Keratinocyte (primary cell): Measurements from ENCODE around the gene MBTPS2. TPM values are rescaled to one million over a fixed set of nuclear protein-coding genes. Genes with fewer than 3 reads are reported as not detected.
A peak's percentile ranks its signal among the peaks of the same experiment; 100 is the strongest.

Source experiments
- DNase-seq: peaks from one replicate; pipeline ENCODE4 v3.0.0-alpha.2; 2011; ENCODE audit warnings: low read depth, missing footprints, low spot score
- FAIRE-seq: peaks from 2 replicates; lab custom pipeline; 2011; peaks lifted over from hg19 to GRCh38; lab: Jason Lieb, UNC
- H2AFZ ChIP-seq: 2 replicates; pipeline ENCODE4 v1.6.0; 2012; ENCODE audit warnings: low read length, control low read depth, inconsistent platforms; ENCODE audit not compliant: control insufficient read depth
- H3K27ac ChIP-seq: 2 replicates; pipeline ENCODE4 v1.5.1; 2011; ENCODE audit warnings: low read length; ENCODE audit not compliant: control insufficient read depth, insufficient read depth
- H3K27me3 ChIP-seq: 3 replicates; pipeline ENCODE4 v1.6.0; 2011; ENCODE audit warnings: low read length; ENCODE audit not compliant: control insufficient read depth, insufficient read depth; ENCODE audit errors: extremely low read depth
- H3K36me3 ChIP-seq, 2 experiments: 2 replicates in 1 of 2; 3 replicates in 1 of 2; pipeline ENCODE4 v1.5.1; 2011; ENCODE audit warnings: low read length in 2 of 2, mild to moderate bottlenecking in 1 of 2; ENCODE audit not compliant: control insufficient read depth in 2 of 2, insufficient read depth in 2 of 2; ENCODE audit errors: extremely low read depth in 1 of 2
- H3K4me1 ChIP-seq: 3 replicates; pipeline ENCODE4 v1.5.1; 2011; ENCODE audit warnings: low read length; ENCODE audit not compliant: control insufficient read depth, insufficient read depth; ENCODE audit errors: extremely low read depth
- H3K4me2 ChIP-seq: 3 replicates; pipeline ENCODE4 v1.6.0; 2011; ENCODE audit warnings: low read depth, low read length; ENCODE audit not compliant: control insufficient read depth, insufficient read depth; ENCODE audit errors: extremely low read depth
- H3K4me3 ChIP-seq, 3 experiments: fragments of 200-600 bp in 1 of 3; sonication (generic) in 1 of 3; 2 replicates in 2 of 3; 3 replicates in 1 of 3; pipeline ENCODE4 v1.5.1; 2011 to 2016; ENCODE audit warnings: low read length in 3 of 3, mild to moderate bottlenecking in 3 of 3, control low read depth in 2 of 3, inconsistent platforms in 1 of 3, low read depth in 1 of 3, mixed read lengths in 1 of 3, mixed run types in 1 of 3, moderate library complexity in 1 of 3; ENCODE audit not compliant: control insufficient read depth in 2 of 3, insufficient read depth in 2 of 3; ENCODE audit errors: extremely low read depth in 1 of 3
- H3K79me2 ChIP-seq: 2 replicates; pipeline ENCODE4 v1.6.0; 2012; ENCODE audit warnings: low read length; ENCODE audit not compliant: control insufficient read depth, insufficient read depth
- H3K9ac ChIP-seq: 3 replicates; pipeline ENCODE4 v1.6.0; 2011; ENCODE audit warnings: low read length; ENCODE audit not compliant: control insufficient read depth, insufficient read depth; ENCODE audit errors: extremely low read depth
- H3K9me1 ChIP-seq: 3 replicates; pipeline ENCODE4 v1.6.0; 2011; ENCODE audit warnings: low read length; ENCODE audit not compliant: control insufficient read depth, insufficient read depth; ENCODE audit errors: extremely low read depth
- H3K9me3 ChIP-seq: 2 replicates; pipeline ENCODE4 v1.5.1; 2012; ENCODE audit warnings: low read depth, low read length; ENCODE audit not compliant: control insufficient read depth
- H4K20me1 ChIP-seq: 3 replicates; pipeline ENCODE4 v1.6.0; 2011; ENCODE audit warnings: low read length; ENCODE audit not compliant: control insufficient read depth, insufficient read depth; ENCODE audit errors: extremely low read depth
- CTCF ChIP-seq, 3 experiments: IDR thresholded peaks in 1 of 3; conservative IDR thresholded peaks in 1 of 3; optimal IDR thresholded peaks in 1 of 3; 2 replicates in 2 of 3; 3 replicates in 1 of 3; pipeline versions ENCODE3 to v1.5.1; 2011; ENCODE audit warnings: low read length in 3 of 3, mild to moderate bottlenecking in 3 of 3, moderate library complexity in 2 of 3, control low read depth in 1 of 3, inconsistent platforms in 1 of 3; ENCODE audit not compliant: insufficient read depth in 2 of 3; ENCODE audit errors: extremely low read depth in 1 of 3
- EZH2 ChIP-seq: IDR thresholded peaks from one replicate; pipeline ENCODE4 v1.6.1; 2012; ENCODE audit warnings: inconsistent platforms, mild to moderate bottlenecking, low read length, moderate library complexity
- dilution Hi-C: fragments of 300-500 bp; cut with MboI; formaldehyde crosslinking; loops from one replicate; pipeline ENCODE4 v1.7.0; 2020; ENCODE audit warnings: low sequenced_read_pairs; ENCODE audit not compliant: extremely low pct_ligation_motif_present
- polyA plus RNA-seq, 5 experiments: library from polyadenylated mRNA; depleted of rRNA in 3 of 5; stranded (reverse) in 3 of 5; stranded (forward) in 1 of 5; unstranded in 1 of 5; fragments of >200 nt; gene quantifications; 1 replicate in 1 of 5; 2 replicates in 3 of 5; 3 replicates in 1 of 5; pipeline versions ENCODE4 v1.2.1 to v1.2.3, GENCODE V29; 2011 to 2012; ENCODE audit warnings: missing spikeins in 2 of 5, low read depth in 1 of 5, low replicate concordance in 1 of 5

Gene MBTPS2
- polyA plus RNA-seq, 1 donor (not counting 4 experiments of a cell fraction or from before 2014, with no cell fraction given) = 15.7 TPM

GRCh38 chrX:21838937-21839333 lies 482 bp upstream of the MBTPS2 start:
- no peaks in the 10 kb centered on the region for H3K36me3 ChIP-seq
- H3K27ac ChIP-seq = peak overlapping the region; percentile 65
- peaks cover 11% of the 10 kb centered on the region for H3K79me2 ChIP-seq
- FAIRE-seq (no peak), DNase-seq (no peak)
- peak overlapping the region; percentile 60 to 82 (median 60) for H3K4me3 ChIP-seq
- peak overlapping the region; percentile 73 for H3K4me2 ChIP-seq
- no peaks in the 10 kb centered on the region for H3K9me3 ChIP-seq
- H3K27me3 ChIP-seq = no peaks in the 10 kb centered on the region
- H3K9ac ChIP-seq = peak overlapping the region; percentile 82
- peak overlapping the region; percentile 92 for H2AFZ ChIP-seq
- peaks cover 3% of the 10 kb centered on the region for H3K4me1 ChIP-seq
- no peaks in the 10 kb centered on the region for H3K9me1 ChIP-seq
- no peaks in the 10 kb centered on the region for H4K20me1 ChIP-seq
- no peak for TF ChIP-seq EZH2
- no peak for TF ChIP-seq CTCF (optimal IDR thresholded peaks at IDR 0.05 in 1 of 3, IDR thresholded peaks at IDR 0.05 in 1 of 3, conservative IDR thresholded peaks at IDR 0.05 in 1 of 3; ENCODE audit: extremely low read depth in 1 of 3, insufficient read depth in 2 of 3, low read length in 3 of 3)
- dilution Hi-C loops = no loop called here

- Histone ChIP-seq H3K36me3 (no peaks in the 10 kb centered on the region), H3K27ac (peak overlapping the region; percentile 65), H3K9me1 (no peaks in the 10 kb centered on the region), H3K4me1 (peaks cover 3% of the 10 kb centered on the region), H3K9me3 (no peaks in the 10 kb centered on the region), H3K9ac (peak overlapping the region; percentile 82), H3K27me3 (no peaks in the 10 kb centered on the region), H2AFZ (peak overlapping the region; percentile 66), H3K4me2 (peak overlapping the region; percentile 78), H3K4me3 (peak overlapping the region; percentile 60 to 82 (median 77)), H3K79me2 (peaks cover 11% of the 10 kb centered on the region), H4K20me1 (no peaks in the 10 kb centered on the region)
- dilution Hi-C loops = no loop called here
- FAIRE-seq = no peak
- TF ChIP-seq EZH2 (no peak), CTCF (optimal IDR thresholded peaks at IDR 0.05 in 1 of 3, IDR thresholded peaks at IDR 0.05 in 1 of 3, conservative IDR thresholded peaks at IDR 0.05 in 1 of 3; ENCODE audit: extremely low read depth in 1 of 3, insufficient read depth in 2 of 3, low read length in 3 of 3) (no peak)
- no peak for DNase-seq
Observed at GRCh38 chrX:21840193-21840545, 752 bp downstream of the MBTPS2 start.
